Effector memory CD4-positive, alpha-beta T cell (primary cell): Measurements from ENCODE around the gene PAAF1.
A peak's percentile ranks its signal among the peaks of the same experiment; 100 is the strongest.

Source experiments
- DNase-seq, 3 donors: peaks; one replicate each; pipeline ENCODE4 v3.0.0-alpha.2; 2020
- H3K27ac ChIP-seq: 2 replicates; pipeline ENCODE4 v1.7.0; 2013; ENCODE audit warnings: mild to moderate bottlenecking, low read length, moderate library complexity; ENCODE audit not compliant: insufficient read depth, poor library complexity, severe bottlenecking
- H3K27me3 ChIP-seq: replicated peaks from 2 replicates; pipeline ENCODE4 v1.7.0; 2013; ENCODE audit warnings: mild to moderate bottlenecking, low read length; ENCODE audit not compliant: insufficient read depth, control insufficient read depth, poor library complexity, severe bottlenecking
- H3K36me3 ChIP-seq: 2 replicates; pipeline ENCODE4 v1.7.0; 2013; ENCODE audit warnings: mild to moderate bottlenecking, low read length, moderate library complexity; ENCODE audit not compliant: control insufficient read depth, insufficient read depth
- H3K4me1 ChIP-seq: 2 replicates; pipeline ENCODE4 v1.7.0; 2013; ENCODE audit warnings: low read length, mild to moderate bottlenecking; ENCODE audit not compliant: control insufficient read depth, insufficient read depth, poor library complexity, severe bottlenecking
- H3K4me3 ChIP-seq: 2 replicates; pipeline ENCODE4 v1.7.0; 2013; ENCODE audit warnings: low read length, low read depth, mild to moderate bottlenecking; ENCODE audit not compliant: insufficient read depth, poor library complexity, severe bottlenecking
- H3K9me3 ChIP-seq: 2 replicates; pipeline ENCODE4 v1.7.0; 2013; ENCODE audit warnings: mild to moderate bottlenecking, low read length, moderate library complexity; ENCODE audit not compliant: control insufficient read depth

The PAAF1 gene

DNA sequence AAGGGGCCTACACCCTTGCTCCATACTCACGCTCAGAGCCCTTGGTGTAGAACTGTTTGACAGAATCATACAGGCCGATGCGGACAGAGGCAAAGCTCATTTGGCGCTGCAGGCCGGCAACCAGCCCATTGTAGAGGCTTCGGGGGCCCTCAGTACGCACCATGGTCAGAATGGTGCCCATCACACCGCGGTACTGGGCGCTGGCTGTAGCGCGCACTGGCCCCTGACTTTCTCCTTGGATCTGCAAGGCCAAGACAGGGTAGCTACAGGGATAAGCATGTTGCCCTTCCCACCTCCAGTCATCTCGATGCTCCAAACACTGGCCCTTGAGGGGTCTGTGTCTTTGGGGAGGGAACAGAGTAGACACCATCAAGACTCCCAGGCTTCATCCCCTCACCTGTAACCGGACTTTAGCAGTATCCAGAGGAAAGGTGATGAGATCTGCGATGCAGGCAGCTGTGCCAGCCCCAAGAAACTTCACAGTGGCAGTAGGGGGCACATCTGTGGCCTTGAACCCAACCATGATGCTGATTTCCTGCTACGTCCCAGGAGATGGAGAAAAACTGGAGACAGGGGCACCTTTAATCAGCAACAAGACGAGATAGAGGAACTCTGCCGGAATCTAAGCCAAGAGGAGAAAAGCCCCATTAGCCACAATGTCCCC is 101.2 kb downstream of the PAAF1 start:
- no peak for DNase-seq
- Histone ChIP-seq H3K4me3 (peak overlapping the region; percentile 71), H3K4me1 (peaks cover 85% of the 10 kb centered on the region), H3K9me3 (no peaks in the 10 kb centered on the region), H3K27ac (peak overlapping the region; percentile 92), H3K36me3 (peaks cover 56% of the 10 kb centered on the region), H3K27me3 (no peaks in the 10 kb centered on the region)

DNA sequence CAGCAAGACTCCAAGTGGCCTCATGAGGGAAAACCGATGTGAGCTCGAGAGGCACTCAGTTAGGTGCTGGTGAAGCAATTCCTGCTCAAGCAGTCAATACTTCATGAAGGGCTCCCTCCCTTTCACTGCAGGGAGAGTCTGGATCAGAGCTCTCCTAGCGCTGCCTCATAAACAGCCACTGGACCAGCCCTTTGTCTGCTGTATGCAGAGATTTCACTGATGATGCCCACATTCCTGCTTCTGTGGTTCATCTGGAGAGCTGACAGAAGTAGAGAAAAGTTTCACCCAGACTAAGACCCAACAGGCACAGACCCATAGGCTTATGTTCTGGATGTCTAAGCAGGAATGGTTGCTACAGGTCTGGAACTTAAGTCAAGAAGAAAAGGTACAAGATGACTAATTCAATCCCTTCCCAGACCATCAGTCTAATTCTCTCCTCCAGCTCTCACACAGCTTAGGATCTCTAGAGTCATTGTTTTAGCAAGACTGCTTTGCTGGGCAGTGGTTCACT is 101.8 kb downstream of the PAAF1 start:
- peak overlapping the region; percentile 92 for H3K27ac ChIP-seq
- no peaks in the 10 kb centered on the region for H3K9me3 ChIP-seq
- H3K27me3 ChIP-seq, result no peaks in the 10 kb centered on the region
- peak overlapping the region; percentile 71 for H3K4me3 ChIP-seq
- peaks cover 82% of the 10 kb centered on the region for H3K4me1 ChIP-seq
- DNase-seq, result no peak
- peaks cover 56% of the 10 kb centered on the region for H3K36me3 ChIP-seq

DNA sequence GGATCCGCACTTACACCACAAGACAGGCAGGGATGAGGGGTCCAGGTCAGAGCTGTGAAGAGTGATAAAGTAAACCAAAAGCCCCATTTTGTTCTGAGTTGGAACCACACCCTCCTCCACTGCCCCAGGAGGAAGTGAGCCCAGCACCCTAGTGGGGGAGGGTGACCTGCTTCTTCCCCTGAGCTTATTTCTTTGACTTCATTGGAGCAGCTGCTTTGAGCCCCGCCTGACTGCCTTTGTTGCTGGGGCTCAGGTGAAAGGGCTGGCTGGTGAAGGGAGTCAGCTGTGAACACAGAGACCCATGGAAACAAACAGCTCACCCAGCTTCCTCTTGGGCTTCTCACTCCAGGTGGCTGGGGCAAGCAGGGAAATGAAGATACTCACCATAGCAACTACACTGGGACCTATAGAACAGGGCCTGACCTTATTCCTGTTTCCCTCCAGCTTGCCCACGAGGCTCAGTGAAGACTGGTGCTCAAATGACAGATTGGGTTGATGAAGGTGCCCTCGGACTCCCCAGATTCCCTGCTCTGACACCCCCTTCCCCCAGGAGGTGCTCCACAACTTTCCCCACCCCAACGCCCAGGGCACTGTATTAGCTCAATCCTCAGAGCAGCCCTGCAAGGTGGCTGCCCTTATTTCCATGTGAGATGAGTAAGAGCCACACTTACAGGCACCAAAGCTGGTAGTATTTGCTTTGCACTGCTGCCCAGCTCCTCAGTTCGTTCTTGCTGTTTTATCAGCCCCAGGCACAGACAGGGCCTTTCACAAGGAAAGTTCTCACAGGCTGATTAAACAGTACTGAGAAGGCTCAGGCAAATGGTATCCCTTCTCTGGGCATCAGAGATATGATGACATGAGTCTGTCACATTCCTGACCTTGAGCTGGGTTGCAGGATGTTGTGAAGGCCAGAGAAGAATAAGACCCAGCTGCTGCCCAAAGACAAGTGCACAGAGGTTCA is 103.5 kb downstream of the PAAF1 start:
- H3K4me1 ChIP-seq, result peaks cover 68% of the 10 kb centered on the region
- DNase-seq, result peak; percentile 60 to 73 (median 66)
- peak overlapping the region; percentile 92 for H3K27ac ChIP-seq
- H3K4me3 ChIP-seq, result peak overlapping the region; percentile 71
- H3K27me3 ChIP-seq, result no peaks in the 10 kb centered on the region
- peaks cover 48% of the 10 kb centered on the region for H3K36me3 ChIP-seq
- H3K9me3 ChIP-seq, result no peaks in the 10 kb centered on the region
